Suprapubic skin (tissue), 4 donors: ENCODE data around the gene RANBP3L. TPM values are rescaled to one million over a fixed set of nuclear protein-coding genes. Genes with fewer than 3 reads are reported as not detected.

Experiments used
- DNase-seq, 2 donors: peaks; one replicate each; pipeline ENCODE4 v3.0.0-alpha.2; 2019; ENCODE audit warnings: low spot score in 2 of 2
- H3K27ac ChIP-seq: fragments of 200-600 bp; sonication (generic); one replicate; pipeline ENCODE4 v1.5.1; 2019
- H3K27me3 ChIP-seq: fragments of 200-600 bp; sonication (generic); one replicate; pipeline ENCODE4 v1.5.1; 2019
- H3K36me3 ChIP-seq: fragments of 200-600 bp; sonication (generic); one replicate; pipeline ENCODE4 v1.5.1; 2019
- H3K4me1 ChIP-seq: fragments of 200-600 bp; sonication (generic); one replicate; pipeline ENCODE4 v1.5.1; 2019
- H3K4me3 ChIP-seq: fragments of 200-600 bp; sonication (generic); one replicate; pipeline ENCODE4 v1.5.1; 2019; ENCODE audit warnings: mild to moderate bottlenecking
- H3K9me3 ChIP-seq: fragments of 200-600 bp; sonication (generic); one replicate; pipeline ENCODE4 v1.5.1; 2019
- CTCF ChIP-seq, 2 donors: fragments of 200-600 bp in 1 of 2; fragments of 450-650 bp in 1 of 2; sonication (generic) in 1 of 2; IDR thresholded peaks; one replicate each; pipeline ENCODE4 v1.5.1; 2016 to 2019; ENCODE audit warnings: antibody characterized with exemption in 2 of 2, mild to moderate bottlenecking in 1 of 2, moderate library complexity in 1 of 2
- EP300 ChIP-seq: sonication (generic); formaldehyde crosslinking; IDR thresholded peaks from one replicate; pipeline ENCODE4 v1.6.1; 2017; ENCODE audit warnings: antibody characterized with exemption
- POLR2A ChIP-seq, 2 donors: fragments of 450-650 bp; IDR thresholded peaks; one replicate each; pipeline ENCODE4 v1.6.1; 2017; ENCODE audit warnings: antibody characterized with exemption in 2 of 2, mild to moderate bottlenecking in 2 of 2, moderate library complexity in 2 of 2
- POLR2AphosphoS5 ChIP-seq, 3 donors: sonication (generic); formaldehyde crosslinking; IDR thresholded peaks; one replicate each; pipeline ENCODE4 v1.6.1; 2017; ENCODE audit warnings: antibody characterized with exemption in 3 of 3
- WGBS: methylation state at CpG from one replicate; pipeline ENCODE4 v1.1.5; 2018; 5-methylcytosine and 5-hydroxymethylcytosine counted together
- total RNA-seq, 4 donors: library from RNA; depleted of rRNA; stranded (reverse); fragments of >200 nt; gene quantifications; one replicate each; pipeline ENCODE4 v1.1.0, GENCODE V29; 2016

Gene RANBP3L
- total RNA-seq, 4 donors from 2014 or later, result 0.95 to 2.8 (median 1.5) TPM

- Histone ChIP-seq H3K36me3 (no peaks in the 10 kb centered on the region), H3K27me3 (no peaks in the 10 kb centered on the region), H3K4me3 (no peak overlapping the region), H3K9me3 (no peaks in the 10 kb centered on the region), H3K27ac (peak overlapping the region; percentile 61), H3K4me1 (peaks cover 15% of the 10 kb centered on the region)
- no peak for DNase-seq
- 33% methylated on average over 3 of the region's 3 CpGs for WGBS
- no peak for TF ChIP-seq POLR2AphosphoS5 (IDR thresholded peaks at IDR 0.05)
- TF ChIP-seq EP300, result no peak
- TF ChIP-seq POLR2A (IDR thresholded peaks at IDR 0.05), result no peak
- TF ChIP-seq CTCF (IDR thresholded peaks at IDR 0.05), result no peak
Measured at GRCh38 chr5:36279054-36279698, 22.5 kb downstream of the RANBP3L start.

DNA sequence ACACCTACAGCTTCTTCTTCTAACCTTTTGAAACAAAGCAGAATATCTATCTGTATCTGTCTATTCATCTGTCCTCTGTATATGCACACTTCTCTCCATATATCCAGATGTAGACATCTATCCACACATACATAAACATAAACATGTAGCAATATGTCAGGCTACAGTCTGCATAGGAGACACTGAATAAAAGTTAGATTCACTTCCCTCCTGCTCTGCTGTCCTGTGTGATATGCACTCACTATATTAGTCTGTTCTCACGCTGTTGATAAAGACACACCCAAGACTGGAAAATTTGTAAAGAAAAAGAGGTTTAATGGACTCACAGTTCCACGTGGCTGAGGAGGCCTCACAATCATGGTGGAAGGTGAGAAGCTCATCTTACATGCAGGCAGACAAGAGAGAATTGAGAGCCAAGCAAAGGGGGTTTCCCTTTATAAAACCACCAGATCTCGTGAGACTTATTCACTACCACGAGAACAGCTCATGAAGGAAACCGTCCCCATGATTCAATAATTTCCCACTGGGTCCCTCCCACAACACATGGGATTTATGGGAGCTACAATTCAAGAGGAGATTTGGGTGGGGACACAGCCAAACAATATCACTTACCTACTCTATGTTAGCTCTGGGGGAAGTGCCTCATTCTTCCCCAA is 24.1 kb downstream of the RANBP3L start:
- DNase-seq, result no peak
- H3K9me3 ChIP-seq, result no peaks in the 10 kb centered on the region
- WGBS, result 76% methylated on average over 5 of the region's 5 CpGs
- TF ChIP-seq POLR2A (IDR thresholded peaks at IDR 0.05) (no peak), CTCF (IDR thresholded peaks at IDR 0.05) (no peak), EP300 (no peak), POLR2AphosphoS5 (IDR thresholded peaks at IDR 0.05) (no peak)
- no peaks in the 10 kb centered on the region for H3K36me3 ChIP-seq
- peaks cover 20% of the 10 kb centered on the region for H3K4me1 ChIP-seq
- H3K27me3 ChIP-seq, result no peaks in the 10 kb centered on the region
- peak overlapping the region; percentile 12 for H3K27ac ChIP-seq
- no peak overlapping the region for H3K4me3 ChIP-seq

DNA sequence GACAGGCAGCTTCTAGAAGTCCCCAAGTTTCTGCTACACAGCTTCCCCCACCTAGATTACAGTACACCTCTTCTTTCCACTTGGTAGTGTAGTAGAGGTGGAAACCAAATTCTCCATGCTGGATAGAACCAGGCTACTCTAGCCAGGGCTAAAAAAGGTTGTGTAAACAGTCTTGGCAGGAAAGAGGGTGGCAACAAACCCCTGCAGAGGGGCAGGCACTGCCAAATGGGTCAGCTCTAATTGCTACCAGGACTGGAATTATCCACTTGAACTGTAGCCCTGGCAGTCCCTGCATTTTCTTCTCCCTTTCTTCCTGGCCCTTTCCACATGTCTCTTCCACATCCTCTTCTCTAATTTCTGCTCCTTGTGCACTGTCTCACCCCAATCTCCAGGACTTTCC is 24.8 kb downstream of the RANBP3L start:
- H3K4me3 ChIP-seq, result no peak overlapping the region
- peaks cover 20% of the 10 kb centered on the region for H3K4me1 ChIP-seq
- no peaks in the 10 kb centered on the region for H3K27me3 ChIP-seq
- no peaks in the 10 kb centered on the region for H3K9me3 ChIP-seq
- TF ChIP-seq EP300 (no peak), POLR2AphosphoS5 (IDR thresholded peaks at IDR 0.05) (no peak), CTCF (IDR thresholded peaks at IDR 0.05) (no peak), POLR2A (IDR thresholded peaks at IDR 0.05) (no peak)
- H3K36me3 ChIP-seq, result no peaks in the 10 kb centered on the region
- DNase-seq, result no peak
- H3K27ac ChIP-seq, result no peak overlapping the region

DNA sequence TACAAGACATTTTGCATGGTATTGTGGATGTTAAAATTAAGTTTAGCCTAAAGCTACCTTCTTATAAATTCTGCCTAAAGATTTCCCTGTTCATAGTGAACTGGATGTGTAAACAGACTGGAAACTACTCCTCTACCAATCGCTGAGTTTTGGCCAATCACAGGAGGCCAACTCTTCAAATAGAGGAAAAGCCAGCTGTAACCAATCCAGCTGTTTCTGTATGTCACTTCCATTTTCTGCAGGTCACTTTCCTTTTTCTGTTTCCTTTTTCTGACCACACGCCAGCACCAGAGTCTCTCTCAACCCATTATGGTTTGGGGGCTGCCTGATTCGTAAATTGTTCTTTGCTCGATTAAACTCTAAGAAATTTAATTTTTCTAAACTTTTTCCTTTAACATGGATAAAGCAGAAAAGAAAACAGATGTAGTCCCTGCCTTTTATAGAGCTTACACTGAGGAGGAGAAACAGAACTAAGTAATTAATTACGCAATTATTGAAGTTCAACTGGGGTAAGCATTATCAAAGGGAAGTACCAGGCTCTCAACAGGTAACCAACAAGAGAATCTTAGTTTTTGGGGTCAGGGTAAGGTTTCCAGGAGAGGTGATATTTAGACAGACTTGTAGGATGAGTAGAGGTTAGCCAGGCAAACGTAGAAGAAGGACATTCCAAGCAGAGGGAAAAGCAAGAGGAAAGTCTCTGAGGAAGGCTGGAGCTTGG is 27.7 kb downstream of the RANBP3L start:
- Histone ChIP-seq H3K9me3 (no peaks in the 10 kb centered on the region), H3K36me3 (no peaks in the 10 kb centered on the region), H3K4me1 (peaks cover 12% of the 10 kb centered on the region), H3K27me3 (no peaks in the 10 kb centered on the region), H3K27ac (peak overlapping the region; percentile 4), H3K4me3 (no peak overlapping the region)
- DNase-seq, result no peak
- 67% methylated on average over 6 of the region's 6 CpGs for WGBS
- TF ChIP-seq EP300 (no peak), POLR2A (IDR thresholded peaks at IDR 0.05) (no peak), POLR2AphosphoS5 (IDR thresholded peaks at IDR 0.05) (no peak), CTCF (IDR thresholded peaks at IDR 0.05) (no peak)

DNA sequence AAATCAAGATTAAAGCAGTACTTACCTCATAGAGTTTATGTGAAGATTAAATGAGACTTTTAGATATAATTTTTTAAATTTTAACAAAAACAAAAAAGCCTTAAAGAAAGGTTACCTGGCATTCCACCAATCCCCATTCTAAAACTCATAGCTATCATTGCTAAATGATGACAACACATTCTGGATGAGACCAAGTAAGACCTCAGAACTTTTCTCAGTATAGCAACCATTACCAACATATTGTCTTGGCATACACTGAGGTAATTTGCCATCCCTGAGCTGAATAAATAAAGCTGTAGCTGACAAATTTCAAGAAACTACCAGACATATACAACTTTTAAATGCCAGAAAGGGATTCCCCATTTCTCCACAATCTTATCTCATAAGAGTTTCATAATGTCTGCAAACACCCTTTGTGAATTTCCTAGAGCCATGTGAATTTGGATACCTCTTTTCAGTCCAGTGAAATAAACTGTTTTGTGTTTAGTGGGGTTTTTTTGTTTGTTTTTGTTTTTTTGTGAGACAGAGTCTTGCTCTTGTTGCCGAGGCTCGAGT is 29.5 kb downstream of the RANBP3L start:
- no peak overlapping the region for H3K4me3 ChIP-seq
- H3K27me3 ChIP-seq, result no peaks in the 10 kb centered on the region
- no peaks in the 10 kb centered on the region for H3K9me3 ChIP-seq
- 93% methylated on average over 2 of the region's 2 CpGs for WGBS
- no peak for DNase-seq
- peaks cover 12% of the 10 kb centered on the region for H3K4me1 ChIP-seq
- no peak overlapping the region for H3K27ac ChIP-seq
- no peaks in the 10 kb centered on the region for H3K36me3 ChIP-seq
- TF ChIP-seq EP300, result no peak
- no peak for TF ChIP-seq POLR2A (IDR thresholded peaks at IDR 0.05)
- no peak for TF ChIP-seq CTCF (IDR thresholded peaks at IDR 0.05)
- no peak for TF ChIP-seq POLR2AphosphoS5 (IDR thresholded peaks at IDR 0.05)
